ENCODE measurements around the gene PLXND1.

Gene PLXND1

GRCh38 chr3:129582799-129583198 lies 23.7 kb downstream of the PLXND1 start:
- DNase-seq (ENCODE audit: low spot score) = no peak

GRCh38 chr3:129581623-129582022 lies 24.9 kb downstream of the PLXND1 start:
- DNase-seq (ENCODE audit: low spot score) = no peak

GRCh38 chr3:129579991-129580390 lies 26.5 kb downstream of the PLXND1 start:
- no peak for DNase-seq (ENCODE audit: low spot score)

GRCh38 chr3:129577925-129578786 lies 28.3 kb downstream of the PLXND1 start:
- peak; percentile 17 for DNase-seq (ENCODE audit: low spot score)

GRCh38 chr3:129577366-129577765 lies 29.1 kb downstream of the PLXND1 start:
- no peak for DNase-seq (ENCODE audit: low spot score)

- DNase-seq (ENCODE audit: low spot score) = no peak
Observed at GRCh38 chr3:129576514-129577352, 29.7 kb downstream of the PLXND1 start.

- DNase-seq (ENCODE audit: low spot score) = no peak
Observed at GRCh38 chr3:129575997-129576384, 30.5 kb downstream of the PLXND1 start.

- no peak for DNase-seq (ENCODE audit: low spot score)
Observed at GRCh38 chr3:129575233-129575996, 31.1 kb downstream of the PLXND1 start.

GRCh38 chr3:129574206-129574605 lies 32.3 kb downstream of the PLXND1 start:
- DNase-seq (ENCODE audit: low spot score) = no peak

- DNase-seq (ENCODE audit: low spot score) = no peak
Observed at GRCh38 chr3:129573493-129573892, 33.0 kb downstream of the PLXND1 start.

GRCh38 chr3:129572603-129573002 lies 33.9 kb downstream of the PLXND1 start:
- no peak for DNase-seq (ENCODE audit: low spot score)

- no peak for DNase-seq (ENCODE audit: low spot score)
Observed at GRCh38 chr3:129571605-129572547, 34.6 kb downstream of the PLXND1 start.

GRCh38 chr3:129569856-129570255 lies 36.6 kb downstream of the PLXND1 start:
- no peak for DNase-seq (ENCODE audit: low spot score)

- no peak for DNase-seq (ENCODE audit: low spot score)
Observed at GRCh38 chr3:129567939-129568338, 38.5 kb downstream of the PLXND1 start.

- no peak for DNase-seq (ENCODE audit: low spot score)
Observed at GRCh38 chr3:129567176-129567705, 39.2 kb downstream of the PLXND1 start.

GRCh38 chr3:129565902-129566301 lies 40.6 kb downstream of the PLXND1 start:
- no peak for DNase-seq (ENCODE audit: low spot score)

- no peak for DNase-seq (ENCODE audit: low spot score)
Observed at GRCh38 chr3:129564981-129565644, 41.4 kb downstream of the PLXND1 start.

GRCh38 chr3:129563850-129564535 lies 42.5 kb downstream of the PLXND1 start:
- no peak for DNase-seq (ENCODE audit: low spot score)

GRCh38 chr3:129563332-129563731 lies 43.1 kb downstream of the PLXND1 start:
- DNase-seq (ENCODE audit: low spot score) = no peak

- DNase-seq (ENCODE audit: low spot score) = no peak
Observed at GRCh38 chr3:129562803-129563202, 43.7 kb downstream of the PLXND1 start.
